ACC112 (cell line): ENCODE data around the gene TGM3.

Experiments used
- H2AFZ ChIP-seq: fragments of 200-600 bp; sonication (generic); one replicate; pipeline ENCODE4 v1.6.0; 2017; ENCODE audit warnings: antibody characterized with exemption, low read length; ENCODE audit not compliant: unreplicated experiment
- H3K27ac ChIP-seq: fragments of 200-600 bp; sonication (generic); 2 replicates; pipeline ENCODE4 v1.5.1; 2014; ENCODE audit warnings: low read depth, mild to moderate bottlenecking, antibody characterized with exemption, low read length, moderate library complexity
- H3K27me3 ChIP-seq: fragments of 200-600 bp; sonication (generic); 2 replicates; pipeline ENCODE4 v1.6.1; 2014; ENCODE audit warnings: mild to moderate bottlenecking, antibody characterized with exemption, low read length, moderate library complexity, mixed read lengths; ENCODE audit not compliant: insufficient read depth
- H3K36me3 ChIP-seq: fragments of 200-600 bp; sonication (generic); 2 replicates; pipeline ENCODE4 v1.6.1; 2016; ENCODE audit warnings: mild to moderate bottlenecking, antibody characterized with exemption, low read length, moderate library complexity, mixed read lengths; ENCODE audit not compliant: insufficient read depth
- H3K4me1 ChIP-seq: fragments of 200-600 bp; sonication (generic); one replicate; pipeline ENCODE4 v1.6.1; 2016; ENCODE audit warnings: low read length, mixed read lengths; ENCODE audit not compliant: insufficient read depth, unreplicated experiment, control insufficient read depth
- H3K4me3 ChIP-seq: fragments of 200-600 bp; sonication (generic); 2 replicates; pipeline ENCODE4 v1.5.1; 2014; ENCODE audit warnings: mild to moderate bottlenecking, low read depth, low read length
- H3K79me2 ChIP-seq: fragments of 200-600 bp; sonication (generic); one replicate; pipeline ENCODE4 v1.6.0; 2016; ENCODE audit warnings: low read length; ENCODE audit not compliant: control insufficient read depth, unreplicated experiment, insufficient read depth

The TGM3 gene

GRCh38 chr20:2298116-2298515, 2.3 kb downstream of the TGM3 start:
- Histone ChIP-seq H2AFZ (no peak overlapping the region), H3K27ac (no peak overlapping the region), H3K4me3 (no peak overlapping the region), H3K79me2 (no peaks in the 10 kb centered on the region), H3K36me3 (no peaks in the 10 kb centered on the region), H3K4me1 (peaks cover 3% of the 10 kb centered on the region), H3K27me3 (peaks cover 7% of the 10 kb centered on the region; the same call in 1 of the 2 replicates)

GRCh38 chr20:2298701-2299100, 2.9 kb downstream of the TGM3 start:
- H2AFZ ChIP-seq = no peak overlapping the region
- H3K27ac ChIP-seq = no peak overlapping the region
- H3K79me2 ChIP-seq = no peaks in the 10 kb centered on the region
- no peak overlapping the region for H3K4me3 ChIP-seq
- no peaks in the 10 kb centered on the region for H3K36me3 ChIP-seq
- peaks cover 12% of the 10 kb centered on the region; the same call in 1 of the 2 replicates for H3K27me3 ChIP-seq
- H3K4me1 ChIP-seq = peaks cover 3% of the 10 kb centered on the region

DNA sequence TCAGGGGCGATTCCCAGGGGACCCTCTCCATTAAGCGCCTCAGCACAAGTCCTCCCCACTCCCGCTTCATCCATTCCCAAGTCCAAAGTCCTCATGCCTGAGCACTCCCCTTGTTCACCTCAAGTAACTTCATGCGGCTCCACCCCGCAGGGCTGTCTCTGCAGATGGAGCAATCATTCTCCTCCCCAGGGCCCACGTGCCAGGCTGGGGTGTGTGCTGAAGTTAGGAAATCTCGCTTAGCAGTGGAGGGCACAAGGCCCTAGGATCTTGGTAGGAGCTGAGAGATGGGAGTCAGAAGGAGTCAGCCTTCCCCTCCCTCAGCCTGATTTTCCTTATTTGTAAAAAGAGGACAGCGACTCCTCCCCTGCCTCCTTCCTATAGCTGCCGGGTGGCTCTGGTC, 3.5 kb downstream of the TGM3 start:
- peaks cover 18% of the 10 kb centered on the region; the same call in 1 of the 2 replicates for H3K27me3 ChIP-seq
- no peak overlapping the region for H3K27ac ChIP-seq
- peaks cover 3% of the 10 kb centered on the region for H3K4me1 ChIP-seq
- no peak overlapping the region for H2AFZ ChIP-seq
- H3K36me3 ChIP-seq = no peaks in the 10 kb centered on the region
- no peaks in the 10 kb centered on the region for H3K79me2 ChIP-seq
- H3K4me3 ChIP-seq = no peak overlapping the region

GRCh38 chr20:2300002-2300401, 4.2 kb downstream of the TGM3 start:
- Histone ChIP-seq H3K4me1 (peaks cover 3% of the 10 kb centered on the region), H2AFZ (no peak overlapping the region), H3K27ac (no peak overlapping the region), H3K36me3 (no peaks in the 10 kb centered on the region), H3K79me2 (no peaks in the 10 kb centered on the region), H3K4me3 (no peak overlapping the region), H3K27me3 (peaks cover 24% of the 10 kb centered on the region)

GRCh38 chr20:2300420-2300819, 4.6 kb downstream of the TGM3 start:
- H3K79me2 ChIP-seq = no peaks in the 10 kb centered on the region
- H3K27me3 ChIP-seq = peaks cover 28% of the 10 kb centered on the region
- H3K4me3 ChIP-seq = no peak overlapping the region
- H2AFZ ChIP-seq = no peak overlapping the region
- no peak overlapping the region for H3K27ac ChIP-seq
- H3K36me3 ChIP-seq = no peaks in the 10 kb centered on the region
- peaks cover 3% of the 10 kb centered on the region for H3K4me1 ChIP-seq

- Histone ChIP-seq H3K27ac (no peak overlapping the region), H3K4me3 (no peak overlapping the region), H2AFZ (no peak overlapping the region), H3K79me2 (no peaks in the 10 kb centered on the region), H3K4me1 (peaks cover 3% of the 10 kb centered on the region), H3K27me3 (peaks cover 33% of the 10 kb centered on the region), H3K36me3 (no peaks in the 10 kb centered on the region)
Measured at GRCh38 chr20:2301164-2301622, 5.4 kb downstream of the TGM3 start.

DNA sequence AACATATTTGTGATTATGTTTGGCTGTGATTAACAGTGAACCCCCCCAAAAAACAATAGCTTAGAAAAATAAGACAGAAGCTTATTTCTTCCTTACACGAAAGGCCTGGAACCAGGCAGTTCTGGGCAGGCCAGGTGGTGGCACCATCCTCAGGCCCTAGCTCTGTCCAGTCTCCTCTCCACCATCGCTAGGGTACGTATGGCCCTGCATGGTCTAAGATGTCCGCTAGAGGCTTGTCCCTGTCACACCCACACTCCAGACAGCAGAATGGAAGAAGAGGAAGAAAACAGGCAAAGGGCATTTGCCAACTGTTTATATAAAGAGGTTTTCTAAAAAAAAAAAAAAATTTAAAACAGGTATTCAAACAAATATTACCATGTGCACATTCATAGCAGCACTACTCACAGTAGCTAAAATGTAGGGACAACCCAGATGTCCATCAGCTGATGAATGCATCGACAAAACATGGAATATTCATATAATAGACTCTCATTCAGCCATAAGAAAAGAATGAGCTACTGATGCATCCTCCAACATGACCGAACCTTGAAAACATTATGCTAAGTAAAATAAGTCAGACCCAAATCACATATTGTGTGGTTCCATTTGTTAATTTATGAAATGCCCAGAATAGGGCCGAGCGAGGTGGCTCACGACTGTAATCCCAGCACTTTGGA, 6.7 kb downstream of the TGM3 start:
- no peaks in the 10 kb centered on the region for H3K36me3 ChIP-seq
- H3K79me2 ChIP-seq = no peaks in the 10 kb centered on the region
- H3K27me3 ChIP-seq = peaks cover 33% of the 10 kb centered on the region
- peaks cover 3% of the 10 kb centered on the region for H3K4me1 ChIP-seq
- no peak overlapping the region for H3K4me3 ChIP-seq
- H2AFZ ChIP-seq = no peak overlapping the region
- no peak overlapping the region for H3K27ac ChIP-seq

- Histone ChIP-seq H3K79me2 (no peaks in the 10 kb centered on the region), H3K4me3 (no peak overlapping the region), H3K27me3 (peaks cover 26% of the 10 kb centered on the region), H3K27ac (no peak overlapping the region), H3K36me3 (no peaks in the 10 kb centered on the region), H2AFZ (no peak overlapping the region), H3K4me1 (peaks cover 3% of the 10 kb centered on the region)
Measured at GRCh38 chr20:2303673-2304072, 7.9 kb downstream of the TGM3 start.

DNA sequence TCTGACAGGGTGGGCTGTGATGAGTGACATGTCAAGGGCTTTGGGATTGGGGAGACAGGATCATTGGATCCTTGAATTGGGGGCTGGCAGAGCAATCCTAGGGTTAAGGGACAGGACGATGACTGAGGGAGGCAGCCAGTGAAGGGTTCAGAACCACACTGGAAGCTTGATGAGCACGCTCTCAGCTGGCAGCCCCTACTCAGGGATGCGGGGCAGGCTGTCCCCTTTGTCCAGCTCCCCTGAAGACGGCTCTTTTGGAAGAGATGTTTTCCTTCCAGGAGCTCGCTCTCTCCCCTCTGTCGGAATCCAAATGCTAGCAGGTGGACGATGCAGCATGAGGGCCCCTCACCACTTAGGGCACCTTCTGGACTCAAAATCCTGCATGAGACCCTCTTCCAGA, 8.4 kb downstream of the TGM3 start:
- Histone ChIP-seq H3K79me2 (no peaks in the 10 kb centered on the region), H3K36me3 (no peaks in the 10 kb centered on the region), H3K27me3 (peaks cover 26% of the 10 kb centered on the region), H3K27ac (no peak overlapping the region), H2AFZ (no peak overlapping the region), H3K4me1 (peaks cover 3% of the 10 kb centered on the region), H3K4me3 (no peak overlapping the region)

DNA sequence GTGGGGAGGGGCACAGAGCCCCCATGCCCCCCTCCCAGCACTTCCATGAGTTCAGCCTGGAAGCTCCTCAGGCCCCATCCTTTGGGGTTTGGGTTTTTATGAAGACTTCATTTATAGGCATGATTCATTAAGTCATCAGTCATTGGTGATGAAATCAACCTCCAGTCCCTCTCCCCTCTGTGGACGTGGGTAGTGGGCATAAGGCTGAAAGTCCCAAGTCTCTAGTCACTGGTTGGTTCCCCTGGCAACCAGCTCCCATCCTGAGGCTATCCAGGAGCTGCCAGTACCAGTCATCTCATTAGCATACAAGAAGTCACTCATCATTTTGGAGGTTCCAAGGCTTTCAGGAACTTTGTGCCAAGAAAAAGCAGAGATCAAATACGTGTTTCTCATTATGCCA, 9.2 kb downstream of the TGM3 start:
- no peak overlapping the region for H2AFZ ChIP-seq
- H3K27ac ChIP-seq = no peak overlapping the region
- H3K27me3 ChIP-seq = peaks cover 26% of the 10 kb centered on the region
- H3K79me2 ChIP-seq = no peaks in the 10 kb centered on the region
- no peak overlapping the region for H3K4me3 ChIP-seq
- H3K4me1 ChIP-seq = peaks cover 3% of the 10 kb centered on the region
- H3K36me3 ChIP-seq = no peaks in the 10 kb centered on the region

DNA sequence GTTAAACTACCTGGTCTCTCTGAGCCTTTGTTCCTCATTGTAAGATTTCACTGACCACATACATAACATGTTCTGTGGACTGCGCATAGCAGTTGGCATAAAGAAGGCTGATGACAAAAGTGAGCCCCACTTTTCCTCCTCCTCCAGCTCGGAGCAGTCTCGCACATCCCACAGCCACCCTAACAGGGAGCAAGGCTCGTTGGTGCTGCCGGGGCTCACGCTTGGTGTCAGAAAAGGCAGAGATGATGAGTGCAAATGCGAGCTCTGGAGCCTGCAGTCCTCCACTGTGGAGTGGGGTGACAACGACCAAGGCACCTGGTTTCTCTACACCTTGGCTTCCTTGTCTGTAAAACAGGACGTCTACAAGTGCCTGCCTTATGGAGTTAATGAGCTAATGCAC, 9.7 kb downstream of the TGM3 start:
- Histone ChIP-seq H3K4me1 (peaks cover 3% of the 10 kb centered on the region), H3K27ac (no peak overlapping the region), H3K4me3 (no peak overlapping the region), H3K27me3 (peaks cover 26% of the 10 kb centered on the region), H3K79me2 (no peaks in the 10 kb centered on the region), H3K36me3 (no peaks in the 10 kb centered on the region), H2AFZ (no peak overlapping the region)
